Uterus (tissue), 2 donors: ENCODE results near the gene GALNT5.

Experiments used
- CTCF ChIP-seq, 4 experiments: fragments of 200-600 bp in 2 of 4; fragments of 450-650 bp in 2 of 4; sonication (generic) in 2 of 4; IDR thresholded peaks; one replicate each; pipeline ENCODE4 v1.5.1; 2016 to 2019; ENCODE audit warnings: antibody characterized with exemption in 4 of 4, mild to moderate bottlenecking in 2 of 4, moderate library complexity in 1 of 4
- POLR2A ChIP-seq, 2 donors: fragments of 450-650 bp; IDR thresholded peaks; one replicate each; pipeline ENCODE4 v1.6.1; 2016; ENCODE audit warnings: antibody characterized with exemption in 2 of 2, mild to moderate bottlenecking in 1 of 2, moderate library complexity in 1 of 2

GRCh38 chr2:157227592-157227991 lies 29.9 kb upstream of the GALNT5 start:
- TF ChIP-seq CTCF (IDR thresholded peaks at IDR 0.05) (no peak), POLR2A (IDR thresholded peaks at IDR 0.05) (no peak)
